SIG-M5 (cell line): ENCODE results near the gene RIMKLB.
"Not testable (repeated sequence)": the region's sequence is repeated elsewhere in the genome, so short reads cannot be mapped to it uniquely, and the experiment has no call there.

ENCODE experiments used
- DNase-seq: peaks from one replicate; lab custom pipeline; 2025; lab: John Stamatoyannopoulos, UW

Gene RIMKLB

DNA sequence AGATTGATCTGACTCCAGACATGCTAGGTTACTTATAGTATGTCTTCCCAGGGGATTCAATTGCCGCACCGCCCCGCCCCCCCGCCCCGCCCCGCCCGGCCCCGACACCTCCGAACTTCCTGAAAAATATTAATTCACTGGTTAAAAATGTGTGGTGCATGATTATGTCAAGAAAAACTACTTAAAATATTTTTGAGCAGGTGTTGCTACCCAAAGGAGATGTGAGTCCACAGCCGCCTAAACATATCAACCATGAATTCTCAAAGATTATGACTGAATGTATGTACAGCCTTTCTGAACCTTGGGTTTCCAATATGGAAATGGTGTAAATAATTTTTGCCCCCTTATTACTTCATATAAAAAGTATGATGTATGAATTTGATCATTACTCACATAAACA is 2.7 kb upstream of the RIMKLB start:
- no peak for DNase-seq

DNA sequence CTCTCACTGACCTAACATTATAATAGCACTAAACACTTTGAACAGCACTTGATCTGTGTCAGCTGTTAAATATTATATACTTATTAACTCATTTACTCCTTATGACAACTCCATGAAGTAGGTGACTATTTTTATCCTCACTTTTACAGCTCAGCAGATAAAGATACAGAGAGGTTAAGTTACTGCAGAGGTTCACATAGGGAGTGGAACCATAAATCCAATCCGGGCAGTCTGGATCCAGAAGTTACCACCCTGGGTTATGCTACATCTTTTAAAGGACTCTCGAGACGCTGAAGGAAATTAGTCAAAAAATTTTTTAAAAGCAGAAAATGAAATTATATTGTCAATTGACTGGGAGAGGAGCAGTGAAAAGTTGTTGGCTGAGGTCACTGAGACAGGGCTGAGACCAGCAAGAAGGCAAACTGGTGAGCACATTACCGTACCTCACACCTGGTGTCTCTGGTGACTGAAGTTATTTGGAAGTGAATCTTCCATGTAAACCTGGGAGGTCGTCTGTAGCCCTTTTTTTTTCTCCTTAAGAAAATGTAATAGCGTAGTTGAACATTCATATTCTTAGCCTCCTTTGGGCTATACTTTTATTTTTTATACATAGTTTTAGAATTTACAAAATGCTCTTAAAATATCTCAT is 1.2 kb upstream of the RIMKLB start:
- DNase-seq: no peak

DNA sequence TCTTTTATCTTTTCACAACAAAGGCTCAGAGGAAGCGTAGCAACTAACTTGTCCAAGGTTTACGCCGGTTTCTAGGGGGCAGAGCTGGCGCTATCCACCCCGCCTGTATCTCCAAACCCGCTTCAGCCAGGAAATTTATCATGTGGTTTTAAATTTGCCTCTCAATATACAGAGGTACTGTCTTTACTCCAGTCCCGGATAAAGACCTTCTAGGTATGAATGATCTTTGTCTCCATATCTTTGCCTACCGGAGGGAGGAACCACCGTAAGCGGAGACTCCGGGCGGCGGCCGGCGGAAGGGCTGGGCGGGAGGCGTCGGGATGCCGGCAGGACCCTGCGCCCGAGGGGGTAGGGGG is 693 bp upstream of the RIMKLB start:
- DNase-seq: no peak

DNA sequence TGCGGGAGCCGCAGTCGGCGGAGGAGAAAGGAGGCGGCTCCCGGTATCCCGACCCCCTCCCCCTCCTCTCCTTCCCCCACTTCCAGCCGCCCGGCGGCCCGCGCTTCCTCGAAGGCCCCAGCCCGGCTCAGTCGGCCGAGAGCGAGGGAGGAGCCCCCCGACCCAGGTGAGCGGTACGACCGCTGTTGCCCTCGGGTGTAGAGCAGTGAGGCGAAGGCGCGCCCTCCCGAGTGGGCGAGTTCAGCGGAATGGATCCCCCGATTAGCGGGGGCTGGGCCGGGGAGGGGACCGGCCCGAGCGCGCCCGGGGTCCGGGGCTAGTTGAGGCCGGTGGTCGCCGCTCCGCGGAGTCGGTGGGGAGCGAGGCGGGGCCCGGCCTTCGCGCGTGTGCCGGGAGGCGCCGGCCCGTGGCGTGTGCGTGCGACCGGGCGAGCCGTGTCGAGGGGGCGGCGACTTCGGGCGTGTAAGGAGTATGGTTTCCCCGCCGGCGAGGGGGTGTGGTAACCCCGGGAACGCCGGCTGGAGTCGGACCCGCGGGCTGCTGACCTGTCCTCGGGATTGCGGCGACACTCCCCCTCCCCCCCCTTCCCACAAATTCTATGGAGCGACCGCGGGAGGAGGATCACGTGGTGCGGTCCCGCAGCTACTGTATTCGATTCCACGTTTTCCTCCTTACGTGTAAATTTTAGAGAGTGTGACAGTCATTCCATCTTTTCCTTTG is 501 bp downstream of the RIMKLB start:
- no peak for DNase-seq

DNA sequence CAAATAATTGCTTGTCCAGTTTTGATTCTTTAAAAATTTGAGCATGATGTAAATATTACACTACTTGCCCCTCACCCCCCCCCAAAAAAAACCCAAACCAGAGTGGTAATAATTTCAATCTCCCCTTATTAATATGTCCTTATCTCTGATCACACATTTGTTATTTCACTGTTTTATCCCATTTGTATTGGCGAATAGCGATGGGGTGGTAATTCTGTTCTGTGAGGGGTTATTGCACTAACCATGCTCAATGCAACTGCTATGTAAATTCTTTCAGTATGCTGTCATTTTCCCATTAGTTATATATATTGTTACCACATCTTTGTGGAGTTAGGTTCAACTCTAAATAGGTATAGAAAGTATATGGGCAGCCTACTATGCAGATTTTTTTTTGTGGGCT is 1.1 kb downstream of the RIMKLB start:
- no peak for DNase-seq

DNA sequence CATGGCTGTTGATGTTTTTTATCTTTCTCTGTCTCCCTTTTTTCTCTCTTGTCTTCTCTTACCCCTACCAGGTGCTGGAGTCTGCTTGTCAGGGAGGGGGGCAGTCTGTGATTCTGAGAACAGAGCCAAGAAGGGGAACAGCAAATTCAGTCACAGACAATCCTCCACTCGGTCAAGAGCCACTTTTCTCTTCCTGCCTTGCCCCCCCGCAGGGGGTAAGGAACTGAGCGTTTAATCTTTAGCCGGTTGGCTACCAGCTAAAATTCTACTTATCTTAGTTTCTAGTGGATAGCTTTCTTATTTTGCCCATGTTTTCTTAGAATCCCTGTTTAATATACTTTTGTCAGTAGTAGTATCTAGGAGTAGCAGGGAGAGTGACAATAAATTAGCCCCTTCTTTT is 1.9 kb downstream of the RIMKLB start:
- DNase-seq: no peak

DNA sequence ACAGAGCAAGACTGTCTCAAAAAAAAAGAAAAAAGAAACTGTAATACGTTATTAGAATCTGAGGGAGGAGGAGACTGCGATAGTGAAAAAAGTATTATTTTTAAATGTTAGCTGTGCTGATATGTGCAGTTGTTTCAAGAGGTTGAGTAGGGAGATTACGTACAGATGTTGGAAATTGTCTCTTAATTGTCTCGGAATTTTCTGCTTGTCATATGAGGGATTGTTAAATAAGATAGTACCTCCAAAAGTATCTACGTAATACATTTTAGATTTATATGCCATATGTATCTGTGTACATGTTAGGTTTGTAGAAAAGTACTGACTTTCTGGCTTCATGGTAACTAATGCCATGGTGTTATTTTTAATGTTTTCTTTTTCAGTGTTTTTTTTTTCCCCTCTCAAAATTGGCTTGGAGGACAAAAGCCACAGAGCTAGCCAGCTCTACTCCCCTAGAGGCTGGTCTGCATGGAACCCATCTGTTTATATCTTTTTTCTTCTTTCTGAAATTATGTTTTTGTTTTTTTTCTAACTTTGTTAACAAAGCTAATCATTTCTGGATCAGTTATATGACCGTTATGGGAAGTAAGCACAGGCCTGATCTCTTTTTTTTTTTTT is 3.4 kb downstream of the RIMKLB start:
- no peak for DNase-seq

DNA sequence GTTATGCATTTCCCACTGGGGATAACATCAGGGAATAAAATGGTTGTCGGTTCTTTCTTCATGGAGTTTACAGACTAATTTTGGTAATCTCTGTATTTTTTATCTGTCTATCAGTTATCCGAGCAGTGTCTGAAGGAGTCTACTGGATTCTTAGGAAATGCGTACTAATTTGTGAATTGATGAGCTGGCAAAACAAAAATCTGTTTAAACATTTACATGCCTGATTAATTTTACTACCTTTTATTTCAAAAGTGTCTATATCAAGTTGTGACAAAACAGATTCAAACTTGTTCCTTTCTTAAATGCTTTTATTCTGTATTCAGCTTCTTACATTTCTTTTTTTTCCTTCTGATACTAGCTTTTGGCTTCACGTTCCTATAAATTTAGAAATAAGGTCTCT is 4.4 kb downstream of the RIMKLB start:
- no peak for DNase-seq

DNA sequence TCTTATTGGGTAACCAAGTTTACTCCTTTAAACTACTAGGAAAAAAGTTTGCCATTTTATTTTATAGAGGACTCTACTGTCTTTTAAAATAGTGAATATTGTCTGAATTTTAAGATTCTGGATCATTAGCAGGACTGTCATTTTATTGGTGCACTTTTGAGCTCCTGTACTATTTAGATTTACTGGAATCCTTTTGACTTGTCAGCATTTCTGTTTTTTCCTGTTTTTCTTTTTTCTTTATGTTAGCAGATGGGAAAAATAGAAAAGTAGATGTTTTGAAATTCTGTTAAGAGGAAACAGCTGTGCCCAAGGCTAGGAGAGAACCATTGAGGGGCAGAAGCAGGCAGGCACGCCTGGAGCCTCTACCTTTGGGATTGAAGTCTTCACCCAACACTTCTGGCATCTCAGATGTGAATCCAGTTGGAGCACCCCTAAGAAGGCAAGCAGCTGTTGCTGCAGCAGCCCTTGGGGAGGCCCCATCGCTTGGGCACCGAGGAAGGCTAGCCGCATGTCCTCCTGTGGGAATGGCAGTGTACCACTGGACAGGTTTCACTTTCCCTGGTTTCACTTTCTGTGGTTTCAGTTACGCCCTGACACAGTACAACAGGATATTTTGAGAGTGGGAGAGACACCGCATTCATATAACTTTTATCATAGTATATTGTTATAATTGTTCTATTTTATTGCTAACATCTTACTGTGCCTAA is 11.5 kb downstream of the RIMKLB start:
- no peak for DNase-seq

DNA sequence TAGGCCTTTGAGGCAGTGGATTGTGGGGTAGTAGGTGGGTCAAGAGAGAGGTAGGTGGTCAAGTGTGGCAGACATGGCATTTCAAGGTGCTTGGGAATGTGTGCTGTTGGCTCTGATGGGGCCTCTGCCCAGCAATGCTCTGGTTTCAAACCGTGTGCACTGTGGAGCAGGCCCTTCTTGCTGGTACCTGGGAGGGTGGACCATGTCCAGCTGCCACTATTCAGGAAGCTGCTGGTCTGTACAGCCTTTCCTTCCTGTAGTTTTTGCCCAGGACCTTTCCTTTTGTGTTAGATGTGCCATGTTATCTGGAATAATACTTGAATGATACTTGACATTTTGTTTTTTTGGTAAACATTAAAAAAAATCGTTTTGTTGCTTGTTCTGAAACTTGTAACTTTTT is 14.8 kb downstream of the RIMKLB start:
- no peak for DNase-seq

DNA sequence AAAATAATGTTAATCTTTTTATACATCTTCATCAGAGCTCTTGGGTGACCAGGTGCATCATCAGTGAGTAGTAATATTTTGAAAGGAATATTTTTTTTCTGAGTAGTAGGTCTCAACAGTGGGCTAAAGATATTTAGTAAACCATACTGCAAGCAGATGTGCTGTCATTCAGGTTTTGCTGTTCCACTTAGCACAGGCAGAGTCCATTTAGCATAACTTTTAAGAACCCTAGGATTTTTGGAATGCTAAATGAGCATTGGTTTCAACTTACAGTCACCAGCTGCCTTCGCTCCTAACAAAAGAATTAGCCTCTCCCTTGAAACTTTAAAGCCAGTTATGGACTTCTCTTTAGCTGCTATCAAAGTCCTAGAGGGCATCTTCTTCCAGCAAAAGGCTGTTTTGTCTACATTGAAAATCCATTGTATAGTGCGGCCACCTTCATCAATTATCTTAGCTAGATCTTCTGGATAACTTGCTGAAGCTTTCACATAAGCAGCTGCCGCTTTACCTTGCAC is 24.6 kb downstream of the RIMKLB start:
- DNase-seq: no peak

DNA sequence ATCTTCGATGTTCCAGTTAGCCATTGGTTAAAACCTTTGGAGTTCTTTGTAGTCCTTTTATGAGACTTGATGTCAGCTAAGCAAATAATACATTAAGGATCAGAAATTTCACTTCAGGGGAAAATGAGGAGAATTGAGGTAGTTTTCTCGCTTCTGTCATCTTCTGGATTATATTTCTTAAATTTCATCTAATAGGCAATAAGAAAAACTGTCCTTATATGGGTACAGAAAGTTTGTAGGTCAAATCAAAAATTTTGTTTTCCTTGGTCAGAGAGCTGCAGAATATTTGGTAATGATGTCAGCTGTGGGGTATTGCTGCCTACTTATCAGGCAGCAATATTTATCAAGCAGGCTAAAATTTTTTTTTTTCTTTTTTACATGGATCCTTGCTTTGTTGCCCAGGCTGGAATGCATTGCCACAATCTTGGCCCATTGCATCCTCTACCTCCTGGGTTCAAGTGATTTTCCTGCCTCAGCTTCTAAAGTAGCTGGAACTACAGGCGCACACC is 37.1 kb downstream of the RIMKLB start:
- DNase-seq: no peak

DNA sequence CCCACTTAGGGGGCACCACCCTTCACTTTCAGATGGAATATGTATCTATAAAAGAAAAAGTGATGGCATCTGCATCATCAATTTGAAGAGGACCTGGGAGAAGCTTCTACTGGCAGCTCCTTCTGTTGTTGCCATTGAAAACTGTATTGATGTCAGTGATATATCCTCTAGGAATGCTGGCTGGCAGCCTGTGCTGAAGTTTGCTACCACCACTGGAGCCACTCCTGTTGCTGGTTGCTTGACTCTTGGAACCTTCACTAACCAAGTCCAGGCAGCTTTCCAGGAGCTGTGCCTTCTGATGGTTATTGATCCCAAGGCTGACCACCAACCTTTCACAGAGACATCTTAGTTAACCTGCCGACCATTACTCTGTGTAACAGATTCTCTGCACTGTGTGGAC is 44.7 kb downstream of the RIMKLB start:
- no peak for DNase-seq

DNA sequence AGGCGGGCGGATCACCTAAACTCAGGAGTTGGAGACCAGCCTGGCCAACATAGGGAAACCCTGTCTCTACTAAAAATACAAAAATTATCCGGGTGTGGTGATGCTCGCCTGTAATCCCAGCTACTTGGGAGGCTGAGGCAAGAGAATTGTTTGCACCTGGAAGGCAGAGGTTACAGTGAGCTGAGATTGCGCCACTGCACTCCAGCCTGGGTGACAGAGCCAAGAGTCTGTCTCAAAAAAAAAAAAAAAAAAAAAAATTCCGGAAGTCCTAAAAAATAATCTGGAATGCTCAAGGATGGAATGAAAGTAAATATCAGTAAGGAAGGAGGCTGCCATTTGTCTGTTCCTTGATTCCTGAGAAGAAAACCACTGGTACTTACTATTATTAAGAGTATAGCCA is 45.3 kb downstream of the RIMKLB start:
- DNase-seq: not testable (repeated sequence)

DNA sequence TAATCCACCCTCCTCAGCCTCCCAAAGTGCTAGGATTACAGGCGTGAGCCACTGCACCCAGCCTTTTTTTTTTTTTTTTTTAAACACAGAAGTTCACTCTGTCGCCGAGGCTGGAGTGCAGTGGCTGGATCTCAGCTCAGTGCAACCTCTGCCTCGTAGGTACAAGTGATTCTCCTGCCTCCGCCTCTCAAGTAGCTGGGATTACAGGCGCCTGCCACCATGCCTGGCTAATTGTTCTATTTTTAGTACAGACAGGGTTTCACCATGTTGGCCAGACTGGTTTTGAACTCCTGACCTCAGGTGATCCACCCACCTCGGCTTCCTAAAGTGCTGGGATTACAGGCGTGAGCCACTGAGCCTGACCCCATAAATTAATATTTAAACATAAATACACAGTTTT is 47.8 kb downstream of the RIMKLB start:
- not testable (repeated sequence) for DNase-seq

DNA sequence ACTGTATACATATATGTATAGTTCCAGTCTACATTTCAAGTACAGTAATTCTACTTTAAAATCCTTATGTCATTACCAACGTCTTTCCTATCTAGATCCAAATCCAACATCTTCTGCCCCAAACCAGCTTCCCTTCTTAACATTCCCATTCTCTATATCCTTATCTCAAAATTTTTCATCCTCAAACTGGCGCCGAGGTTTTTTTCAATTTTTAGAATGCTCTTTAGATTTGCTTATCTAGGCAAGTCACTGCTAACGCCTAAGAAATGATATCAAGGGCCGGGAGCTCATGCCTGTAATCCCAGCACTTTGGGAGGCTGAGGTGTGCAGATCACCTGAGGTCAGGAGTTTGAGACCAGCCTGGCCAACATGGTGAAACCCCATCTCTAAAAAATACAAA is 48.3 kb downstream of the RIMKLB start:
- no peak for DNase-seq

DNA sequence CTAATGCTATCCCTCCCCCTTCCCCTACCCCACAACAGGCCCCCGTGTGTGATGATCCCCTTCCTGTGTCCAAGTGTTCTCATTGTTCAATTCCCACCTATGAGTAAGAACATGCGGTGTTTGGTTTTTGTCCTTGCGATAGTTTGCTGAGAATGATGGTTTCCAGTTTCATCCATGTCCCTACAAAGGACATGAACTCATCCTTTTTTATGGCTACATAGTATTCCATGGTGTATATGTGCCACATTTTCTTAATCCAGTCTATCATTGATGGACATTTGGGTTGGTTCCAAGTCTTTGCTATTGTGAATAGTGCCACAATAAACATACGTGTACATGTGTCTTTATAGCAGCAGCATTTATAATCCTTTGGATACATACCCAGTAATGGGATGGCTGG is 62.3 kb downstream of the RIMKLB start:
- DNase-seq: not testable (repeated sequence)

DNA sequence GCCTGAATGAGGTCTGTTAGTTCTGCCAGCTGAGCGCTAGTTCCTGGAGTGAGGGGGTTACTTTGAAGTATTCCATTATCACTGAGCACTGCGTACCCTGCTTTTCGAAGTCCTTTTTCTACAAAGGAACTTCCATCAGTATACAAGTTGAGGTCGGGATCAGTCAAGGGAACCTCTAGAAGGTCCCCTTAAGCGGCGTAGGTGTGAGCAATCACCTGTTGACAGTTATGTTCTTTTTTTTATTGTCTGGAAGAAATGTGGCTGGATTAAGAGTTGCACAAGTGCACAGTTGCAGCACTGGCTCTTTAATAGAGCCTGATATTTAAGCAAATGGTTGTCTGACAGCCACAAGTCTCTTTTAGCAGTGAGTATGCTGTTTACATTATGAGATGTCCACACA is 64.9 kb downstream of the RIMKLB start:
- DNase-seq: not testable (repeated sequence)

DNA sequence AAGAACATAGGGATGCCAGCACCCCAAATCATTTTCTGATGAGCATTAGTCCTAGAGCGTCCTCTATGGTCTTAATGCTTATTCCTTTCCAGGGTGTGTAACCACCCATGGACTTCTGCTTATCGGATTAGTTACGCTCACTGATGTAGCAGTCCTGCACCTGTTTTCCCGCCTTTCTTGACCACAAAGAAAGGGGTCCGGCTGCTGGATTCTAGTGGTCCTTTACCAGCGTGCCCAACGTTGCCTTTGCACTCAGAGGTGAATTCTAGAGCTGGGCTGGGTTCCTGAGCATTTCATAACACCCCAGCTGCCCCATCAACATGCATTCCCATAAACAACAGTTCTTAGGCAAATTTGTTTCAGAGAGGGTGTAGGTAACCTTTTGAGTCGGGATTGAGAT is 68.3 kb downstream of the RIMKLB start:
- not testable (repeated sequence) for DNase-seq

DNA sequence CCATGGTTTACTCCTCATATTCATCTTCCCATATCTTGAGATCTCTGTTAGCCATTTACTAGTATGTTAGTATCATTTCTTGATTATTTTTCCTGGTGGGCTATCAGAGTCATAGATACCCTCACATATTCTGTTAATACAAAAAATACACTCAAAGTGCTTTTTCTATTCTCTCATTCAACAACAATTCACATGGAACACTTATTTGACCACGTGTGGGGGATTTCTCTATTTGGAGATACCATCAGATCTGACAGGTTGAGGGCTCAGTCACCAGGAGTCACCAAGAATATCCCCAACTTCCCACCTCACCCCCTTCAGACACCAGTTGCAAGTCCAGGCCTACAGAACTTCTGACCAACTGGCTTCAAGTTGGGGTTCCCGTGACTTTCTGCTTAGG is 72.7 kb downstream of the RIMKLB start:
- no peak for DNase-seq

DNA sequence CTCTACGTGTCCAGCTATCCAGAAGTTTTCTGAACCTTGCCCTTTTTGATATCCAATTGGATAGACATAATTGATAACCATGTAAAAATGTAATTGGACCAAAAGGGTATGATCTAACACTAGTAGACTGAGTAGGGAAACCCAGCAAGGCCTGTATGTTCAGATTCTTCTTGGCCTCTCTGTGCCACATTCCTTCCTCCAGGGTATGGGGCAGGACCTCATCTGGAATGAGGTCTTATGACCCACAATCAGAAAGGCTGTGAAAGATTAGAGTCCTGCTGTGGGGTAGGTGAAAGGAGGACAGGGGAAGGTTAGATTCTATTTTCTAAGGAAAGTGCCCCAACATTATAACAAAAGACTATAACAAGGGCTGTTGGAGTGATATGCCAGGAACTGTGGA is 73.3 kb downstream of the RIMKLB start:
- DNase-seq: no peak

DNA sequence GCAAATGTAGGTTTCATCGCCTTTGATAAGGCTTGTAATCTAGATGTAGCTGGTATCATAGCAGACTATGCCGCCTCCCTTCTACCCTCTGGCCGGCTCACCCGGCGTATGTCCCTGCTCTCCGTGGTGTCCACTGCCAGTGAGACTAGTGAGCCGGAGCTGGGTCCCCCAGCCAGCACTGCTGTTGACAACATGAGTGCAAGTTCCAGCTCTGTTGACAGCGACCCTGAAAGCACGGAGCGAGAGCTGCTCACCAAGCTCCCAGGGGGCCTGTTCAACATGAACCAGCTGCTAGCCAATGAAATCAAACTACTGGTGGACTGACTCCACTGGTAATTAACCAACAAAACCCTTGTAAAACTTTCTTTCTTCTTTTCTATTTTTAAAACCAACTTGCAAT is 75.7 kb downstream of the RIMKLB start:
- DNase-seq: no peak

DNA sequence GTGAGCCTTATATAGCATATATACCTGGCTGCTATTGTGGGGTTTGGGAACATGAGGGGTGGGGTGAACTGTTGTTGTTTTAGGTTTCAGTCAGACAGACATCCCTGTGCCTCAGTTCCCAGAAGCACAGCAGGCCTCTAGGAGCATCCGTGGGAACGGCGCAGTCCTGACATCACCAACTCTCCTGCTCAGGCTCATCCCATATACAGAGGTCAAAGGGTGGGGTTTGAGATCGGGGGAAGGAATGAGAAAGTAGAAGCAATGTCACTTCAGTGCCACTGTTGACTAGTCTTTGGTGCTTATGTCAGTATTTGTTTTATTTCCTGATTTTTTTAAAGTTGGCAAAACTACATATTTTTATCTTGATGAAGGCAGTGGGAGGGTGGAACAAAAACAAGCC is 81.5 kb downstream of the RIMKLB start:
- no peak for DNase-seq
